WERI-Rb-1 (cell line): ENCODE results near the gene RACK1.

Experiments
- DNase-seq: peaks from one replicate; pipeline ENCODE4 v3.0.0-alpha.2; 2020
- H3K27ac ChIP-seq: fragments of 250-450 bp; sonication (Bioruptor Pico); 2 replicates; pipeline ENCODE4 v1.5.1; 2020; ENCODE audit warnings: mild to moderate bottlenecking, moderate library complexity
- H3K27me3 ChIP-seq: fragments of 250-450 bp; sonication (Bioruptor Pico); 2 replicates; pipeline ENCODE4 v1.5.1; 2021; ENCODE audit warnings: mild to moderate bottlenecking, low read depth, moderate library complexity; ENCODE audit not compliant: insufficient read depth, severe bottlenecking
- H3K36me3 ChIP-seq: fragments of 250-450 bp; sonication (Bioruptor Pico); 2 replicates; pipeline ENCODE4 v1.5.1; 2020; ENCODE audit warnings: mild to moderate bottlenecking, moderate library complexity
- H3K4me3 ChIP-seq: 2 replicates; pipeline ENCODE4 v1.5.1; 2011; ENCODE audit warnings: low read depth, mild to moderate bottlenecking, control low read depth, low read length
- H3K9me3 ChIP-seq: fragments of 250-450 bp; sonication (Bioruptor Pico); 2 replicates; pipeline ENCODE4 v1.5.1; 2021; ENCODE audit warnings: mild to moderate bottlenecking, moderate library complexity; ENCODE audit not compliant: severe bottlenecking
- CTCF ChIP-seq: IDR thresholded peaks from 2 replicates; pipeline ENCODE4 v1.5.1; 2011; ENCODE audit warnings: low read depth, mild to moderate bottlenecking, control low read depth, inconsistent platforms, low read length

The RACK1 gene

GRCh38 chr5:181259283-181259682, 15.6 kb upstream of the RACK1 start:
- Histone ChIP-seq H3K27ac (no peak overlapping the region), H3K9me3 (no peaks in the 10 kb centered on the region), H3K4me3 (no peak overlapping the region), H3K27me3 (no peaks in the 10 kb centered on the region), H3K36me3 (peaks cover 3% of the 10 kb centered on the region; the same call in 1 of the 2 replicates)
- DNase-seq, result no peak
- no peak for TF ChIP-seq CTCF

- Histone ChIP-seq H3K9me3 (no peaks in the 10 kb centered on the region), H3K27ac (no peak overlapping the region), H3K36me3 (peaks cover 3% of the 10 kb centered on the region; the same call in 1 of the 2 replicates), H3K27me3 (no peaks in the 10 kb centered on the region), H3K4me3 (no peak overlapping the region)
- DNase-seq, result no peak
- TF ChIP-seq CTCF, result no peak
Observed at GRCh38 chr5:181258576-181258975, 14.9 kb upstream of the RACK1 start.

GRCh38 chr5:181255836-181256578, 12.3 kb upstream of the RACK1 start:
- H3K4me3 ChIP-seq, result no peak overlapping the region
- H3K9me3 ChIP-seq, result no peaks in the 10 kb centered on the region
- H3K27ac ChIP-seq, result no peak overlapping the region
- TF ChIP-seq CTCF, result no peak
- no peak for DNase-seq
- H3K27me3 ChIP-seq, result no peaks in the 10 kb centered on the region
- H3K36me3 ChIP-seq, result 0 out of 2 replicates have a peak, but pooled peaks cover 3% of the 10 kb centered on the region

- H3K36me3 ChIP-seq, result 0 out of 2 replicates have a peak, but pooled peaks cover 3% of the 10 kb centered on the region
- TF ChIP-seq CTCF, result no peak
- H3K4me3 ChIP-seq, result no peak overlapping the region
- no peaks in the 10 kb centered on the region for H3K27me3 ChIP-seq
- H3K27ac ChIP-seq, result no peak overlapping the region
- H3K9me3 ChIP-seq, result no peaks in the 10 kb centered on the region
- DNase-seq, result no peak
Observed at GRCh38 chr5:181255276-181255675, 11.6 kb upstream of the RACK1 start.

- H3K36me3 ChIP-seq, result peaks cover 2% of the 10 kb centered on the region
- H3K27ac ChIP-seq, result no peak overlapping the region
- H3K27me3 ChIP-seq, result no peaks in the 10 kb centered on the region
- H3K4me3 ChIP-seq, result no peak overlapping the region
- no peaks in the 10 kb centered on the region for H3K9me3 ChIP-seq
- TF ChIP-seq CTCF, result no peak
- DNase-seq, result no peak
Observed at GRCh38 chr5:181248277-181248676, 4.6 kb upstream of the RACK1 start.
